Activated naive CD4-positive, alpha-beta T cell treated with anti-CD3 and anti-CD28 coated beads, Interleukin-2, amount 50 U/mL, for 72 hours (primary cell): ENCODE measurements around the gene NKD2. TPM values are rescaled to one million over a fixed set of nuclear protein-coding genes. Genes with fewer than 3 reads are reported as not detected.
A peak's percentile ranks its signal among the peaks of the same experiment; 100 is the strongest.
"Not testable (repeated sequence)": the region's sequence is repeated elsewhere in the genome, so short reads cannot be mapped to it uniquely, and the experiment has no call there.

Source experiments
- ATAC-seq, 2 donors: fragments of 150-1000 bp; cut with Tn5 transposase; 2 replicates each; pipeline ENCODE4 v1.10.0; 2021; ENCODE audit warnings: mild to moderate bottlenecking in 2 of 2, moderate library complexity in 2 of 2
- DNase-seq, 2 donors: peaks; one replicate each; pipeline ENCODE4 v3.0.0; 2021 to 2022; ENCODE audit warnings: low spot score in 2 of 2
- H3K27ac Mint-ChIP-seq, 2 donors: one replicate each; pipeline ENCODE4 v1.8.0; 2022; ENCODE audit warnings: mild to moderate bottlenecking in 2 of 2, mixed read lengths in 2 of 2
- H3K36me3 Mint-ChIP-seq, 2 donors: one replicate each; pipeline ENCODE4 v1.8.0; 2022; ENCODE audit warnings: mixed read lengths in 2 of 2
- H3K9me3 Mint-ChIP-seq, 2 donors: one replicate each; pipeline ENCODE4 v1.8.0; 2022; ENCODE audit warnings: mixed read lengths in 2 of 2
- total RNA-seq, 2 donors: library from RNA; stranded (reverse); gene quantifications; one replicate each; pipeline ENCODE4 v1.2.3, GENCODE V29; 2022

The NKD2 gene
- total RNA-seq, 2 donors from 2014 or later: 1.8 to 14.6 TPM

DNA sequence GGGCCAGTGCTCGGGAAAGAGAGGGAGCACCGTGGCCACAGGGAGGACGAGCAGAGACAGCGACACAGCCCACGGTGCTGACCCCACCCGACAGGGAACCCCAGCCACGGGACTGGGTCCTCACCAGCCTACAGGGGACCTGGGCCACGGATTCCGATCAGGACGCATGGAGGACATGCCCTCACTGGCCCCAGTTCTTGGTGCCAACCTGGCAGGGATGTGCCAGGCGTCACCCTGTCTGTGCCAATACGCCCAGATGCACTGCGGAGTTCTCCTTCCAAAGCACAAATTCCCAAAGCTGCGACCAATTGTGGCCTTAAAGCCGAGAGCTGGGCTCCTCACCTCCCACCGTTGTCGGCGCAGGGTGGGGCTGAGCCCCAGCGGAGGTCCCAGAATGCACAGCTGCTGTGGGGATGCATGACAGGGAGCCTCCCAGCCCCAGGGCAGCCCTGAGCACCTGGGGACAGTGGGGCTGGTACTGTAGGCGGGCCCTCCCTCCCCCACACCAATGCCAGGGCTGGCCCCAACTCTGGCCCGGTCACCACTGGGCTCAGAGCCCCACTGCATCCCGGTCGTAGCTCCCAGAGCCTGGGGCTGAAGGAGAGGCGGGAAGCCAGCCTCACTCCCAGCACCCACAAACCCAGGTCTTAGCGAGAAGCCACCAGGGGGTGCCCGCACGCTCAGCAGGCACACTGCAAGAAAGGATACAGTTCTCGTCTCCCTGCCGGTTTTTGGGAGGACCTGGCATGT lies 44.2 kb downstream of the NKD2 start:
- Mint-ChIP-seq H3K9me3 (peaks cover 8 to 9% of the 10 kb centered on the region in 2 donors), H3K36me3 (peaks cover 0 to 3% of the 10 kb centered on the region in 2 donors), H3K27ac (peak overlapping the region in 1 of 2 donors; percentile 78)
- DNase-seq (no peak), ATAC-seq (no peak)

DNA sequence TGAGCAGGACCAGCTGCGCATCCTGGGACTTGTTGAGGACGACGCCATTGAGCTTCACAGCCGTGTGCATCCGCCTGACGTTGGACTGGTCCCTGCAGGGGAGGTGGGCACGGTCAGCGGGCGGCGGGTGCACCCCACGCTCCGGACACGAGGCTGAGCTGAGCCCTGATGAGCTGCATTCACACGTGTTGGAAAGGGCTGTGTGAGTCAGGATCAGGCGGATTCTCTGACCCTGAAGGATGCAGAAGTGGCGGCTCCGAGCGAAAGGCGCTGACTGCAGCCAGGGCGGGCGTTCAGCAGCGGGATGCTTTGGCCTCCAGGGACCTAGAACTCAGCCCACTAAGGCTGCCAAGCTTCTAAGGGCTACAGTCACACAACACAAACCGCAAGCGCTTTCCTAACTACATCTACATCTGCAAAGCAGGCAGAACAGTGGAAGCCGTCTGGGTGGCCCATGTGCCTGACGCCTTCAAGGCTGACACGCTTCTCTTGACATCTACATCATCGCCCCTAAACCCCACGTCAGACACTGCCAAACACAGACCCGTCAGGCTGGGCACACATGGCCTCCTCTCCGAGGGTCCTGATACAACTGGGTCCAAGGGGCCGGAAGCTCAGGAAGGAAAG lies 44.9 kb downstream of the NKD2 start:
- Mint-ChIP-seq H3K9me3 (peaks cover 2% of the 10 kb centered on the region in 2 donors), H3K36me3 (no peaks in the 10 kb centered on the region), H3K27ac (peak overlapping the region in 1 of 2 donors; percentile 62)
- DNase-seq: no peak
- no peak for ATAC-seq

DNA sequence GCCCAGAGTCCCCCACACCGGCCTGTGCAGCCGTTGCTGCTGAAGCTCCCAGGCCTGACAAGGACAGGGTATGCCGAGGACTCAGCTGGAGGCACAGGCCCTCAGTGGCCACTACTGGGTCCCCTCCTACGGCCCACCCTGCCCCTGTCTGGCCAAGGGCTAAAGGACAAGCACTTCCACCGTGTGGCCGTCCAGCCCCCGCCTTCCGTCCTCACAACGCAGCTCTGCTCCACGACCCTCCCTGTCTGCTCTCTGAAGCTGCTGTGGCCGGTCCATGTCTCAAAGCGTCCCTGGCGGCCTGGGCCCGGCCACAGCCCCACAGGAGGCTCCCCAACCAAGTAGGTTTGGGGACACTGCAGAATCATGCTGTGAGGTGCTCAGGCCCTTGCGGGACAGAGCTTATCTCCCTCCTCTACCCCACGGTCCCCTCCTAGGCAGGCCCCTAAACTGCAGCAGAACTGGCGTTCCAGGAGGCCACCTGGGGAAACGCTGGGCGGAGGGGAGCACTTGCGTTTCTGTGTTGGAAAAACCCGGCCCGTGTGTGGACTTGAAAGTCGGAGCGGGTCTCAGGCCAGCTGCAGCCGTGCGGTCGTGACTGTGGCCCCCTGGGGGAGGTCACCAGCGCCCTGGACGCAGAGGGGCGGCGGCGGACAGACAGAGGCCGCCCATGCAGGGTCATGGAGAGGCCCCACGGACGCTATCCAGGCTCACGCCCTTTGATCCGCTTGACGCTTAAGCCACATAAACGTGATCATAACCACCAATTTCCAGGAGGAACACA lies 45.6 kb downstream of the NKD2 start:
- DNase-seq: no peak
- ATAC-seq: no peak
- Mint-ChIP-seq H3K9me3 (no peaks in the 10 kb centered on the region), H3K36me3 (no peaks in the 10 kb centered on the region), H3K27ac (peak overlapping the region; percentile 55 to 62)

GRCh38 chr5:1054799-1055775 lies 46.5 kb downstream of the NKD2 start:
- no peaks in the 10 kb centered on the region for H3K9me3 Mint-ChIP-seq
- no peak for ATAC-seq
- H3K27ac Mint-ChIP-seq: no peak overlapping the region
- DNase-seq: no peak
- H3K36me3 Mint-ChIP-seq: no peaks in the 10 kb centered on the region

DNA sequence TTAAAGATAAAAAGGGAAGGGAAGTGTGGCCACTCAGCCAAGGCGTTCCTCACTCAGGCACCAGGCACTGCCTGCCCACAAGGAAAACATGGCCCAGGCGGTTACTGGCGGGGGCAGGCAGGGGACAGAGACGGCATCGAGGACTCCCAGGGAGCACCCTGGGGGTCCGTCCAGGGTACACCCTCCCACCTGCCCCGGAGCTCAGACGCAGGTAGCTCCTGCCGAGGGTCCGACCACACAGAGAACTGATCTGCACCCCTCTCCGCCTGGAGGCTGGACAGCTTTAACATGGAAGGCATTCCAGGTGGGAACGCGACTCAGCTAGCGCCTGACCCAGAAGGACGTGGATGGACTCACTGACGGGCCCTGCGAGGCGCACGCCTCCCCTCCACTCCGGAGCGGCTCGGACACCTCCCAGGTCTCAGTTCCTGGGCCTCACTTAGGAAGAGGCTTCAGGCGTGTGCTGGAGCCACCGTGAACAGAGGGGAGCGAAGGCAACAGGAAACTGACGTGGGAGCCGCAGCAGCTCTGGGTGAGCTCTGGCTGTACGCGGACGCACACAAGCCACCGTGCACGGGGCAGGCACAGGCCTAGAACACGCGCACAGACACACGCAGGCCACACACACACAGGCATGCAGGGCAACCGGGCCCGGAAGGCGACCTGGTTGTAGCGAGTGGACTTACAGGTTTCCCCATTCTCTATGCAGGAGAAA lies 47.5 kb downstream of the NKD2 start:
- no peaks in the 10 kb centered on the region for H3K36me3 Mint-ChIP-seq
- DNase-seq (no peak), ATAC-seq (no peak)
- H3K9me3 Mint-ChIP-seq: no peaks in the 10 kb centered on the region
- H3K27ac Mint-ChIP-seq: no peak overlapping the region

DNA sequence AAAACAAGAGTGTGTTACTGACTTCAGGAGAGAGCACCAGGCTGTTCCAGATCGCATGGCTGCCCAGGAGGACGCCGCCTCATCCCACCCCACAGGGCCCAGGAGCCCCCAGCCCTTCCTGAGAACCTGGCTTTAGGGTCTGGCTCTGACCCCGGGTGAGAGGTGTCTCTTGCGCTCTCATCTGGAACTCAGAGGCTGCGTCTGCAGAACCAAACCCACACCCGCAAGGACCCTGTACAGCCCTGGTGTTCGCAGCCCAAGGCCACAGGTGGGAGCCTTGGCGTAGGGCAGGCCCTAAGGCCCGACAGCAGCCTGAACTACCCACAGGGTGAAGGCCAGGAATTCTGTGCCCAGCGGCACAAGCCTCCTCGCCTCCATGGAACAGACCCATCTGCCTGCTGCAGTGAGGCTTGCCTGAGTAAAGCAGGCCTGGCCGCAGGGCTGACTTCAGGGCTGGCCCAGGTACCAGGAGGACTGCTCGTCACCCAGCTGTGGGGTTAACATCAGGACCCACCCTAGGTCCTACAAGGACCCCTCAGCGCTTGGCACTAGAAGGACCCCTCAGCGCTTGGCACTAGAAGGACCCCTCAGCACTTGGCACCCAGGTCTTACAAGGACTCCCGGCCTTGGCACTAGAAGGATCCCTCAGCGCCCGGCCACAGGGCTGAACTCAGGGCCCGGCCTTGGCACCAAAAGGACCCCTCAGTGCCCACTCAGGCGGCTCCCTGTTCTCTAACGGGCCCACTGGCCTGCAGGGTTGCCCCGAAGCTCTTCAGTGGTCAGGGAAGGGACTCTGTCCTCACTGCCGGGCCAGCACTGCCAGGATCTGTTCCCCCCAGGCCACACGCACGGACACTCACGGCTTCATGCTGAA lies 48.2 kb downstream of the NKD2 start:
- DNase-seq: no peak
- Mint-ChIP-seq H3K36me3 (no peaks in the 10 kb centered on the region), H3K9me3 (no peaks in the 10 kb centered on the region), H3K27ac (no peak overlapping the region)
- ATAC-seq: no peak

DNA sequence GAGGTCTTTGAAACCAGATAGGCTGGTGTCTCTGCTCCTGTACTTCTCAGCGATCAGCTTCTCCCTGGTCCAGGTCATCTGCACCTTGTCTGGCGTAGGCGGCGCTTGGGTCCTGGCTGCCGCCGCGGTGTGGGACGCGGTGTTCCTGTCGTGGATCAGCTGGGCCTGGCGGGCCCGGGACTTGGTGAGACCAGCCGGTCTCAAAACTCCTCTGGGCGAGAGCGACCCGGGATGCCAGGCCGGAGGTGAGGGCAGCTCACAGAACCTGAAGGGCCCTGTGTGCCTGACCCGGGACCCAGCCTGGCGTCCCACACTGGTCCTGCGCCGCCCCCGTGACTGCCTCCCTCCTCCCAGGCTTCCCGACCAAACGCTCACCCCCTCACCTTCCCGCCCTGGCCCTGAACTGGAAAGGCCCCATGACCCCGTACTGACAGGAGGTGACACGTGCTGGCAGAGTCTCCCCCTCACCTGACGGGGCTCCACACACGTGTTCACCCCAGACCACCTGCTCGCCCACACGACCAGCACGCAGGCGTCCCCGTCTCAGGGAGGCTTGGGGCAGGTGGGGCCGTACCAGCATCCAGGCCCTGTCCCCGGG lies 49.0 kb downstream of the NKD2 start:
- Mint-ChIP-seq H3K27ac (no peak overlapping the region), H3K36me3 (no peaks in the 10 kb centered on the region), H3K9me3 (no peaks in the 10 kb centered on the region)
- DNase-seq (no peak), ATAC-seq (no peak)

DNA sequence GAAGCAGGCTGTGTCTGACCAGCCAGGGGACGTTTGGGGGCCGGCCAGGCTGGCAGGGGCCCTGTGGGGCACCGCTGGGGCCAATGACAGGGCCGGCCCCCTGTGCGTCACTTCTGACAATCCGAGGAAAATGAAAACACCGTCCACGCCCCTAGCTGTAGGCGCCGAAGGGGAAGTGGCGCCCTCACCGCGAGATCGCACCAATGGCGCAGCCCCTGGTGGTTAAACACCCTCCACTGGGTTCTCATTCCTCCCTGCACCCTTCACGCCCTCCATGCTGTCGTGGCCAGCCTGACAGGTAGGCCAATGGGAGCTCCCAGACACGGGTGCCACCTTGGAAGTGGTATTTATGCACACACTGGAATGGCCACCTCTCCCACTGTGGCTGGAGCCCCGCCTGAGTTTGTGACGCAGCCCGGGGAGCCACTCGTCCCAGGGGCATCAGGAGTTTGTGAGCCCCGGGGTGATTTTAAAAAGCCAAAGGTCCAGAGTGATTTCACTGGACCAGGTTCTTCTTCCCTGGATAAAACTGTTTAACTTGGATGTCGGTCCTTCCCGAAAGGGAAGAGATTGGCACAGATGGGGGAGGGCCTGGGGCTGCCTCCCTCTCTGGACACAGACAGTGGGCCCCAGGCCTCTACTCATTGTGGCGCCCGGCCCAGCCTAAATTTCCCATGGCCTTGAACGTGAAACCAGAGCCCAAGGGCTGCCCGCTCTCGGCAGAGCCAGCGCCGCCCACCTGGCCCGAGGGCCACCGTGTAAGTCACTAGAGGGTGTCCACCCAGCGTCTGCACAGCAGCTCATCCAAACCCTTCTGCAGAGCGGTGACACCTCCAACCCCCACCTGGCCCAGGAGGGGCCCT lies 49.7 kb downstream of the NKD2 start:
- DNase-seq: no peak
- no peak for ATAC-seq
- H3K27ac Mint-ChIP-seq: peak overlapping the region in 1 of 2 donors; percentile 52
- no peaks in the 10 kb centered on the region for H3K9me3 Mint-ChIP-seq
- H3K36me3 Mint-ChIP-seq: no peaks in the 10 kb centered on the region

DNA sequence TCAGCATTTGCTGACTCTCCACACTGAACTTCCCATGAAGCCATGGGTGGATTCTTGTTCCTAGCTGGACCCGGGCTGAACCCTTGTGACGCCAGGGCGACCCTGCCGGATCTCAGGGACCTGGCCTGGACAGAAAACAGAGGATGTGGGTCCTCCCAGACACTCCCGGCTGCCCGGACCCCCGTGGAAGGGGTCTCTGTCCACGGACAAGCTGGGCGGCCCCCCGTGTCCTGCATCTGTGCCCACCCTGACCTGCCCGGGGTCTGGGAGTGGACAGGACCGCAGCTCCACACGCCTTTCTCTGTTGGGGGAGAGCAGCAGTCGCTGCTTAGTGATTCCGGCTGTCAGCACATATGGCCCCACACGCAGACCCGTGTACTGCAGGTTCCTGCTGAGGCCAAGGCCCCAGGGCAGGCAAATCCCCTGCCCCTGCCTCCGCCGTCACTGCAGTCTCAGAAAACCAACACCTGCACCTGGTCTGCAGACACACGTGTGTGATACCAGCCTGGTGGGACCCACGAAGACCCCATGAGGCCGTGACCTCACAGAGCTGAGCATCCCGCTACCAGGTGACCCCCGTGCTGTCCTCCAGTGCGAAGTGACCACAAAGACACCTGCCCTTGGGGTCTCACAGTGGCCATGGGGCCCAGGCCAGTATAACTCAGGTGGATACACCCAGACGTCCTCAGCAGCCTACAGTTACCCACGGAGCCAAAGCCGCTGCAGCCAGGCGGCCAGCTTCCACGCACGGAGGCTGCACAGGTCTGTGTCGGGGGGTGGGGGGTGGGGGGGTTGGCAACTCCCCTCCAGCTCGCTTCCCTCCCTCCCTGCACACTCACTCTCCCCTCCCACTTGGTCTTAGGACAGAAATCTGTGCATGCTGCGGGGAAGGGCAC lies 50.6 kb downstream of the NKD2 start:
- ATAC-seq (no peak), DNase-seq (no peak)
- Mint-ChIP-seq H3K9me3 (no peaks in the 10 kb centered on the region), H3K36me3 (no peaks in the 10 kb centered on the region), H3K27ac (no peak overlapping the region)

DNA sequence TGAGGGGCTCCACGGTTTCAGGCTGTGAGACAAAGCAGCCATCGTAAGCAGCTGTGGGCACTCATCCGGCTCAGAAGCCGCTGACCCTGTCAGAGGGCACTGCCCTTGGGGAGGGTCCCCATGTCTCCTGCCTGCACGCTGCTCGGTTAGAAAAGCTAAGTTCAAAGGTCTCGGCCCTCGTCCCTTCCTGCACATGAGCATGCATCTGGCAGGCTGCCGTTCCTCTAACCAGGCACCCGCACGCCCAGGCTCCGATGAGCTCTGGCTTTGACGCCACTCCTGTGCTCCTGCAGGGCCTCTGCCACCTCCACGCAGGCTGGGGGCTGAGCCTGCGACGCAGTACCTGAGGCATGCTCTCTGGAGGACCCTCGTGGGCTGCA lies 51.3 kb downstream of the NKD2 start:
- ATAC-seq (no peak), DNase-seq (no peak)
- Mint-ChIP-seq H3K9me3 (no peaks in the 10 kb centered on the region), H3K36me3 (no peaks in the 10 kb centered on the region), H3K27ac (no peak overlapping the region)

- DNase-seq (no peak), ATAC-seq (no peak)
- Mint-ChIP-seq H3K9me3 (no peaks in the 10 kb centered on the region), H3K27ac (no peak overlapping the region), H3K36me3 (no peaks in the 10 kb centered on the region)
Measured at GRCh38 chr5:1060535-1060981, 52.0 kb downstream of the NKD2 start.

GRCh38 chr5:1061292-1061691 lies 52.7 kb downstream of the NKD2 start:
- DNase-seq, ATAC-seq, H3K9me3 Mint-ChIP-seq, H3K27ac Mint-ChIP-seq, H3K36me3 Mint-ChIP-seq: not testable (repeated sequence)

GRCh38 chr5:1061916-1062315 lies 53.3 kb downstream of the NKD2 start:
- no peak for DNase-seq
- H3K9me3 Mint-ChIP-seq: no peaks in the 10 kb centered on the region
- H3K36me3 Mint-ChIP-seq: no peaks in the 10 kb centered on the region
- no peak for ATAC-seq
- H3K27ac Mint-ChIP-seq: peak overlapping the region in 1 of 2 donors; percentile 50
